ENCODE results near the gene IMMP2L.
A peak's percentile ranks its signal among the peaks of the same experiment; 100 is the strongest.

IMMP2L gene

DNA sequence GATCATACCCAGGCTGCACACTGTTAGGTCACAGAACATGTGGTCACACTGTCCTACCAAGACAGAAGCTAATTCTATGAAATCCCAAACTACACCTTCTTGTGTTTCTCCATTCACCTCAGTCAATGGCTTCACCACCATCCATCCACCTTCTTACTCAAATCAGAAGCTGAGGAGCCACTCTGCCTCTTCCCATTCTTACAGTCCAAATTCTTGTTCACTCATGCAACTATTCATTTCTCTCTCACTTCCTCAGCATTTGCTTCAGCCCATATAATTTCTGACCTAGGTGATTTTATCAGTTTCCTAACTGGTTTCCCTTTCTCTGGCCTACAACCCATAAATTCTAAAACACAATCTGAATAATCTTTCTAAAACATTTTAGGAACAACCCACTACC is 242.2 kb downstream of the IMMP2L start:
- DNase-seq (ENCODE audit: low read depth), result no peak
- H3K4me3 ChIP-seq (ENCODE audit: low read length), result no peak overlapping the region
- TF ChIP-seq, protein P1, sequence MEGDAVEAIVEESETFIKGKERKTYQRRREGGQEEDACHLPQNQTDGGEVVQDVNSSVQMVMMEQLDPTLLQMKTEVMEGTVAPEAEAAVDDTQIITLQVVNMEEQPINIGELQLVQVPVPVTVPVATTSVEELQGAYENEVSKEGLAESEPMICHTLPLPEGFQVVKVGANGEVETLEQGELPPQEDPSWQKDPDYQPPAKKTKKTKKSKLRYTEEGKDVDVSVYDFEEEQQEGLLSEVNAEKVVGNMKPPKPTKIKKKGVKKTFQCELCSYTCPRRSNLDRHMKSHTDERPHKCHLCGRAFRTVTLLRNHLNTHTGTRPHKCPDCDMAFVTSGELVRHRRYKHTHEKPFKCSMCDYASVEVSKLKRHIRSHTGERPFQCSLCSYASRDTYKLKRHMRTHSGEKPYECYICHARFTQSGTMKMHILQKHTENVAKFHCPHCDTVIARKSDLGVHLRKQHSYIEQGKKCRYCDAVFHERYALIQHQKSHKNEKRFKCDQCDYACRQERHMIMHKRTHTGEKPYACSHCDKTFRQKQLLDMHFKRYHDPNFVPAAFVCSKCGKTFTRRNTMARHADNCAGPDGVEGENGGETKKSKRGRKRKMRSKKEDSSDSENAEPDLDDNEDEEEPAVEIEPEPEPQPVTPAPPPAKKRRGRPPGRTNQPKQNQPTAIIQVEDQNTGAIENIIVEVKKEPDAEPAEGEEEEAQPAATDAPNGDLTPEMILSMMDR (IDR thresholded peaks at IDR 0.05; ENCODE audit: insufficient read depth, low read depth, low read length, missing control alignments), result no peak

DNA sequence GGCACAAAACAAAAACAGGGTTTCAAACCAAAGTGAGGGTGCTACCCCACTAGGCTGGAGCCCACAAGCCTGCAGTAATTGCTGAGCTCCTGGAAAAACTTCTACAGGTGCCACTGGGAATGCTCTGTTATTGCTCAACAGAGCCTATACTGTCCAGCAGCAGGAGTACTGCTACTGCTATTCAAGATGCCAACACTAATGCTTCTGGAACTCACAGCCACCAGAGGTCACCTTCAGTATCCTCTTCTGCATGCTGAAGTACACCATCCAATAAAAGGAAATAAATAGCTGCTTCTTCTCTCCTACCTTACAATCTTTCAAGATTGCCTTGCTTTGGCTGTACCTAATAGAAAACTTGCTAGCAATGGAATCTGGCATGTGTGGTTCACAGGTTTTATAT is 249.3 kb downstream of the IMMP2L start:
- no peak overlapping the region for H3K4me3 ChIP-seq (ENCODE audit: low read length)
- TF ChIP-seq, protein P1 (IDR thresholded peaks at IDR 0.05; ENCODE audit: insufficient read depth, low read depth, low read length, missing control alignments), result peak; percentile 15
- DNase-seq (ENCODE audit: low read depth), result peak; percentile 30

DNA sequence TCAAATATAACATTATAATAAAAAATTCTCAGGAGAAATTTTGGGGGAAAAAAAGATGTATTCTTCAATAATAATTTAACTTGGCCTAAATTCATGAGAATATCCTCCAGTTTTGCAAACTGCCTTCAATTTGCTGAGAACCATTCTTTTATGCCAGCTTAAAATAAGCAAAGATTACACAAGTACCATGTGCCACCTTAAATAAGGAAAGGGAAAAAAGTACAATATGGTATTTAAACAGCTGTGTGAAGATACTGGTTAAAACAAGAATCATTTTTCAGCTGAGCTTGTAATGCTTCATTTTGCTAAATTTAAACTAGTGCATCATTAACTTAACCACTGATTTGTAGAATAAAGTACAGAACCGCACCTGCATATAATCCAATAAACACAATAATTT is 253.6 kb downstream of the IMMP2L start:
- TF ChIP-seq, protein P1 (IDR thresholded peaks at IDR 0.05; ENCODE audit: insufficient read depth, low read depth, low read length, missing control alignments), result no peak
- H3K4me3 ChIP-seq (ENCODE audit: low read length), result no peak overlapping the region
- no peak for DNase-seq (ENCODE audit: low read depth)

DNA sequence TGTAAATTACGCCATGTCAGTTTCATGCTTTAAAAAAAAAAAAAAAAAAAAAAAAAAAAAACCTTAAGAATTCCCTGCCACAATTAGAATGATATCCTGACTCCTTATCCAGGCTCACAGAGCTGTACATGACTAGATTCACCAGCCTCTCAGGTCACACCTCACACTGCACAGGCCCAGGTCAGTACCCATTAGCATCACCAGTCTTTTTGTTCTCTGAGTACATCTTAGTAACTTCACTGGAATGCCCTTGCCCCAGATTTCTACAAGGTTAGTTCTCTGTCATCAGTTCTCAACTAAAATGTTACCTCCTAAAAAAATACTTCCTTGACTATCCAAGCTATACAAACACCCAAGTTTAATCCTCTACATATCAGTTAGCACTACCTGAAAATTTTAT is 260.4 kb downstream of the IMMP2L start:
- peak; percentile 2 for DNase-seq (ENCODE audit: low read depth)
- no peak overlapping the region for H3K4me3 ChIP-seq (ENCODE audit: low read length)
- TF ChIP-seq, protein P1 (IDR thresholded peaks at IDR 0.05; ENCODE audit: insufficient read depth, low read depth, low read length, missing control alignments), result no peak

DNA sequence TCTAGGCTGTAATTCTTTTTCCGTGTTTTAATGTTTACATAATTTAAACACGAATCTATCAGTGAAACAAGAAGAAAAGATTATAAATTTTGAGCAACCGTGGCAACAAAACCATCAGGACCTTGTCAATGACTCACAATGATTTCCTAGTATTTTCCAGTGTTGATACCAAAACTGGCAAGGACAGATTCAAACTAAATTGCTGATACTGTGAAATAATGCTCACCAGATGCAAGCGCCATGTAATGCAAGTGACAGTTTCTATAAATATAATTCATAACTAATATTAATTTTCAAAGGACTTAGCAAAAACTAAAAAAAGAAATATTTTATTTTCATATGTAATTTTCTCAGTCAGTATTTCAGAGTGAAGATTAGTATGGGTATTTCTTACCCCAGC is 267.8 kb downstream of the IMMP2L start:
- DNase-seq (ENCODE audit: low read depth), result no peak

DNA sequence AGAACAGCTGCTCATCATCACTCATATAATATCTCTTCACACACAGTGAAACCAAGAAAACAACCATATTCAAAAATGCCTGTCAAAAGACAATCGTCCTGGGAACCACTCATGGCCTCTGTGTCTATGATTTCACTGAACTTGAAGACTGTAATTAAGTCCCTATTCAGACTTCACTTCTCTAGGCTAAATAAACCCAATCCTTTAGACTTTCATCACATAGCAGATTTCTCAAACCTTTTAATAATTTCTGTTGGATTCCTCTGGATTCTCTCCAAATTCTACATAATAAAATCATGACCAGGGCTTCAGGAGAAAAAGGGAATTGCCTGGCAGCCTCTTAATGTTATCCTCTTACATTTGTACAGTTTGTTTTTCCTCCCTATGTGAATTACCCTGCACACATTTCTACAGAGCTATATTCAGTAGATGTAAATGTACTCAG is 270.2 kb downstream of the IMMP2L start:
- DNase-seq (ENCODE audit: low read depth), result no peak
- TF ChIP-seq, protein P1 (IDR thresholded peaks at IDR 0.05; ENCODE audit: insufficient read depth, low read depth, low read length, missing control alignments), result no peak
- no peak overlapping the region for H3K4me3 ChIP-seq (ENCODE audit: low read length)

More for the DNA sequence above, 267.8 kb downstream of the IMMP2L start:
- no peak overlapping the region for H3K4me3 ChIP-seq (ENCODE audit: low read length)
- TF ChIP-seq, protein P1 (IDR thresholded peaks at IDR 0.05; ENCODE audit: insufficient read depth, low read depth, low read length, missing control alignments), result no peak

DNA sequence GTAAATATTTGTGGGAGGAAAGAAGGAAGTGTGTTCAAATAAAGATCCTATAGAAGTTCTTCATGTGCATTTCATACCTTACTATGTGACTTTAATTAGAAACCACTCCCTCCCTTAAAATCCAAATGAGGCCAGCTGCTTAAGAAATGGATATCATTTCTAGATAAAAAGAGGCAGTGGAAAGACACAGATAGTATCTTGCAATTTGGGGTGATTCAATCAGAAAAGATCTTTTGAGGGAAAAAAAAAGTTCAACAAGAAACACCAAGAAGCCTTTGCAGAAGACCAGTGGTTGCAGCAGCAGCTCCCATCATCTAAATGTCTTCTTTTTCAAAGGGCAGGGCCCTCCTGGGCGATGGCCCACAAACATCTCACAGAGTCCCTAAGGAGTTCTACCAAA is 271.3 kb downstream of the IMMP2L start:
- H3K4me3 ChIP-seq (ENCODE audit: low read length), result no peak overlapping the region
- DNase-seq (ENCODE audit: low read depth), result no peak
- TF ChIP-seq, protein P1 (IDR thresholded peaks at IDR 0.05; ENCODE audit: insufficient read depth, low read depth, low read length, missing control alignments), result no peak
